HG02885 (cell line): ENCODE data around the gene RELL1.
"Not testable (repeated sequence)": the region's sequence is repeated elsewhere in the genome, so short reads cannot be mapped to it uniquely, and the experiment has no call there.

Experiments
- ATAC-seq: cut with Tn5 transposase; IDR thresholded peaks from one replicate; pipeline ENCODE4 v1.9.1; 2021; ENCODE audit warnings: mild to moderate bottlenecking; ENCODE audit not compliant: unreplicated experiment, poor library complexity

RELL1 gene

GRCh38 chr4:37693450-37694190, 7.4 kb upstream of the RELL1 start:
- no peak for ATAC-seq

GRCh38 chr4:37693030-37693429, 6.9 kb upstream of the RELL1 start:
- ATAC-seq, result no peak

GRCh38 chr4:37690976-37691375, 4.8 kb upstream of the RELL1 start:
- ATAC-seq, result no peak

GRCh38 chr4:37689353-37690095, 3.3 kb upstream of the RELL1 start:
- ATAC-seq, result no peak

- ATAC-seq, result no peak
Observed at GRCh38 chr4:37687681-37688080, 1.5 kb upstream of the RELL1 start.

- ATAC-seq, result no peak
Observed at GRCh38 chr4:37687194-37687562, 1.0 kb upstream of the RELL1 start.

- peak; percentile 13 for ATAC-seq
Observed at GRCh38 chr4:37685823-37686372, 278 bp downstream of the RELL1 start.

- no peak for ATAC-seq
Observed at GRCh38 chr4:37685161-37685822, 884 bp downstream of the RELL1 start.

- no peak for ATAC-seq
Observed at GRCh38 chr4:37684154-37684553, 2.0 kb downstream of the RELL1 start.

- peak; percentile 18 for ATAC-seq
Observed at GRCh38 chr4:37682701-37683401, 3.3 kb downstream of the RELL1 start.

GRCh38 chr4:37680089-37680488, 6.1 kb downstream of the RELL1 start:
- no peak for ATAC-seq

GRCh38 chr4:37679301-37679700, 6.9 kb downstream of the RELL1 start:
- no peak for ATAC-seq

- no peak for ATAC-seq
Observed at GRCh38 chr4:37678624-37679023, 7.6 kb downstream of the RELL1 start.

GRCh38 chr4:37675587-37676290, 10.4 kb downstream of the RELL1 start:
- ATAC-seq, result peak; percentile 97

- no peak for ATAC-seq
Observed at GRCh38 chr4:37674439-37674838, 11.7 kb downstream of the RELL1 start.

- no peak for ATAC-seq
Observed at GRCh38 chr4:37673538-37674192, 12.5 kb downstream of the RELL1 start.

GRCh38 chr4:37671072-37671471, 15.1 kb downstream of the RELL1 start:
- ATAC-seq, result no peak

GRCh38 chr4:37670249-37670648, 15.9 kb downstream of the RELL1 start:
- no peak for ATAC-seq

- ATAC-seq, result not testable (repeated sequence)
Observed at GRCh38 chr4:37669124-37669523, 17.1 kb downstream of the RELL1 start.
